Ovary (tissue), 9 donors: ENCODE measurements around the gene KCNN3. TPM values are rescaled to one million over a fixed set of nuclear protein-coding genes. Genes with fewer than 3 reads are reported as not detected.

Experiments used
- DNase-seq, 5 donors: peaks; one replicate each; pipeline ENCODE4 v3.0.0-alpha.2; 2019 to 2020
- H3K27ac ChIP-seq, 2 donors: fragments of 200-600 bp; one replicate each; pipeline versions ENCODE4 v1.5.1 to v1.8.0; 2019 to 2022
- H3K27me3 ChIP-seq: fragments of 200-600 bp; one replicate; pipeline ENCODE4 v1.8.0; 2022
- H3K36me3 ChIP-seq: fragments of 200-600 bp; sonication (generic); one replicate; pipeline ENCODE4 v1.5.1; 2019
- H3K4me1 ChIP-seq: one replicate; pipeline ENCODE4 v1.8.1; 2013; ENCODE audit warnings: mild to moderate bottlenecking, moderate library complexity; ENCODE audit not compliant: insufficient read depth
- H3K4me3 ChIP-seq: fragments of 200-600 bp; sonication (generic); one replicate; pipeline ENCODE4 v1.5.1; 2017
- H3K9me3 ChIP-seq, 2 donors: fragments of 200-600 bp in 1 of 2; sonication (generic) in 1 of 2; one replicate each; pipeline versions ENCODE4 v1.5.1 to v1.8.1; 2013 to 2019; ENCODE audit warnings: mild to moderate bottlenecking in 1 of 2, moderate library complexity in 1 of 2
- EP300 ChIP-seq: sonication (generic); formaldehyde crosslinking; IDR thresholded peaks from one replicate; pipeline ENCODE4 v1.6.1; 2017; ENCODE audit warnings: antibody characterized with exemption
- POLR2A ChIP-seq: fragments of 450-650 bp; IDR thresholded peaks from one replicate; pipeline ENCODE4 v1.6.1; 2017; ENCODE audit warnings: antibody characterized with exemption, mild to moderate bottlenecking, moderate library complexity
- WGBS, 3 donors: extraction: QIAGEN DNeasy Blood & Tissue Kit in 1 of 3; methylation state at CpG; one replicate each; pipeline versions ENCODE4 v1.1.5 to v1.1.7; 2013 to 2017; 5-methylcytosine and 5-hydroxymethylcytosine counted together
- intact Hi-C, 4 donors: fragments of 100-400 bp; cut with DNase I; formaldehyde crosslinking; loops; one replicate each; pipeline versions ENCODE4 v1.11.0 to v1.15.1; 2022 to 2023
- polyA plus RNA-seq, 2 donors: library from polyadenylated mRNA; stranded (reverse); fragments of 200-250 nt in 1 of 2; fragments of 350-450 nt in 1 of 2; fragmentation: Illumina TruSeq in 1 of 2; extraction: RNeasy Lipid Tissue Mini Kit (QIAGEN cat#74804) in 1 of 2; gene quantifications; one replicate each; pipeline ENCODE4 v1.2.3, GENCODE V29; 2013 to 2014
- total RNA-seq, 7 donors: library from RNA; depleted of rRNA in 2 of 7; stranded (reverse); fragments of >200 nt in 2 of 7; fragmentation: NEBNext Ultra II Directional in 3 of 7; extraction: Animal tissue kit (Norgen Biotek cat#: 25700) in 3 of 7; gene quantifications; one replicate each; pipeline versions ENCODE4 v1.1.0 to v1.2.4, GENCODE V29; 2016 to 2023
- TF ChIP-seq, protein P1 (sequence below), 3 donors: fragments of 450-650 bp in 2 of 3; fragments of 200-600 bp in 1 of 3; IDR thresholded peaks; one replicate each; pipeline versions ENCODE4 v1.5.1 to v1.8.0; 2016 to 2022; ENCODE audit warnings: antibody characterized with exemption in 3 of 3, mild to moderate bottlenecking in 1 of 3
- donor health status: DM: no; HTN: no; CAD: no; lungs with moderate emphysema.
- donor health status: DM: no; HTN: no; CAD: no.
- donor health status: Bipolar disorder and iron deficiency.
- donor health status: DM: yes; HTN: yes; CAD: no.
- donor health status: DM: no; HTN: no; CAD: no.
- donor health status: DM: yes; HTN: yes; CAD: no.

Gene KCNN3
- total and polyA plus RNA-seq, 9 donors = 0.71 to 6.1 (median 1.7) TPM

GRCh38 chr1:154845174-154845573, 24.9 kb downstream of the KCNN3 start:
- H3K4me1 ChIP-seq = peaks cover 3% of the 10 kb centered on the region
- no peak overlapping the region for H3K27ac ChIP-seq
- 68 to 80% (median 79%) methylated on average over 3 of the region's 3 CpGs for WGBS, 3 donors
- no peak for DNase-seq
- intact Hi-C loops = no loop called here
- no peaks in the 10 kb centered on the region for H3K27me3 ChIP-seq
- H3K36me3 ChIP-seq = no peaks in the 10 kb centered on the region
- TF ChIP-seq EP300 (no peak), POLR2A (no peak)
- TF ChIP-seq, protein P1, sequence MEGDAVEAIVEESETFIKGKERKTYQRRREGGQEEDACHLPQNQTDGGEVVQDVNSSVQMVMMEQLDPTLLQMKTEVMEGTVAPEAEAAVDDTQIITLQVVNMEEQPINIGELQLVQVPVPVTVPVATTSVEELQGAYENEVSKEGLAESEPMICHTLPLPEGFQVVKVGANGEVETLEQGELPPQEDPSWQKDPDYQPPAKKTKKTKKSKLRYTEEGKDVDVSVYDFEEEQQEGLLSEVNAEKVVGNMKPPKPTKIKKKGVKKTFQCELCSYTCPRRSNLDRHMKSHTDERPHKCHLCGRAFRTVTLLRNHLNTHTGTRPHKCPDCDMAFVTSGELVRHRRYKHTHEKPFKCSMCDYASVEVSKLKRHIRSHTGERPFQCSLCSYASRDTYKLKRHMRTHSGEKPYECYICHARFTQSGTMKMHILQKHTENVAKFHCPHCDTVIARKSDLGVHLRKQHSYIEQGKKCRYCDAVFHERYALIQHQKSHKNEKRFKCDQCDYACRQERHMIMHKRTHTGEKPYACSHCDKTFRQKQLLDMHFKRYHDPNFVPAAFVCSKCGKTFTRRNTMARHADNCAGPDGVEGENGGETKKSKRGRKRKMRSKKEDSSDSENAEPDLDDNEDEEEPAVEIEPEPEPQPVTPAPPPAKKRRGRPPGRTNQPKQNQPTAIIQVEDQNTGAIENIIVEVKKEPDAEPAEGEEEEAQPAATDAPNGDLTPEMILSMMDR (IDR thresholded peaks at IDR 0.05) = no peak
- no peak overlapping the region for H3K4me3 ChIP-seq
- no peaks in the 10 kb centered on the region for H3K9me3 ChIP-seq

DNA sequence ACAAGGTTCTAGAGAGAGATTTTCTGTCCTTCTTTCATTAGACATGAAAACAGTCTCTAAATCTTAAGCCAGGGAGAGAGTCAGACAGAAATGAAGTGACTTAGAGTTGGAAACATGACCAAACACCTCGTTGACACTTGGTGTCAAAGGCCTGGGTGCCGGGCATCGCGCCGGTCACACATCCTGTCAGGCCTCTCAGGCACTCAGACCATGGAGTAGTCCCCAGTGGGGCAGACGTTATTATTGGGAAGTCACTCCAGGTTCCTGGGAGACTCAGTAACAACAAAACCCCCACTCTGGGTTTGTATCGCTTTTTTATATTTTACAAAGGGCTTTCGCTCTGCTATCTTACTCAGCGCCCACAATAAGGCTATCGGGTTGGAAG, 25.8 kb downstream of the KCNN3 start:
- no peaks in the 10 kb centered on the region for H3K36me3 ChIP-seq
- no peak overlapping the region for H3K27ac ChIP-seq
- no peak for TF ChIP-seq EP300
- TF ChIP-seq, protein P1 (IDR thresholded peaks at IDR 0.05) = no peak
- no peak for TF ChIP-seq POLR2A
- H3K4me3 ChIP-seq = no peak overlapping the region
- no peaks in the 10 kb centered on the region for H3K9me3 ChIP-seq
- no peak for DNase-seq
- H3K27me3 ChIP-seq = no peaks in the 10 kb centered on the region
- 83 to 89% (median 86%) methylated on average over 9 to 10 of the region's 10 CpGs for WGBS, 3 donors
- intact Hi-C loops = no loop called here
- H3K4me1 ChIP-seq = peaks cover 3% of the 10 kb centered on the region

- no peak for DNase-seq
- H3K27ac ChIP-seq = no peak overlapping the region
- H3K4me3 ChIP-seq = no peak overlapping the region
- no peaks in the 10 kb centered on the region for H3K9me3 ChIP-seq
- TF ChIP-seq, protein P1 (IDR thresholded peaks at IDR 0.05) = no peak
- TF ChIP-seq EP300 (no peak), POLR2A (no peak)
- peaks cover 3% of the 10 kb centered on the region for H3K4me1 ChIP-seq
- intact Hi-C loops = no loop called here
- H3K36me3 ChIP-seq = no peaks in the 10 kb centered on the region
- H3K27me3 ChIP-seq = no peaks in the 10 kb centered on the region
- WGBS, 3 donors = 74 to 83% (median 82%) methylated on average over 15 of the region's 15 CpGs
Observed at GRCh38 chr1:154843636-154844296, 26.3 kb downstream of the KCNN3 start.

GRCh38 chr1:154842635-154843034, 27.4 kb downstream of the KCNN3 start:
- Histone ChIP-seq H3K4me1 (no peaks in the 10 kb centered on the region), H3K9me3 (no peaks in the 10 kb centered on the region), H3K27ac (no peak overlapping the region), H3K36me3 (no peaks in the 10 kb centered on the region), H3K27me3 (no peaks in the 10 kb centered on the region), H3K4me3 (no peak overlapping the region)
- intact Hi-C loops = no loop called here
- WGBS, 3 donors = 88 to 95% (median 89%) methylated on average over 7 of the region's 8 CpGs
- no peak for DNase-seq
- no peak for TF ChIP-seq EP300
- TF ChIP-seq, protein P1 (IDR thresholded peaks at IDR 0.05) = no peak
- TF ChIP-seq POLR2A = no peak
